HG03159 (cell line): Measurements from ENCODE around the gene FAM174B.

Experiments
- ATAC-seq: cut with Tn5 transposase; IDR thresholded peaks from one replicate; pipeline ENCODE4 v1.9.1; 2021; ENCODE audit warnings: mild to moderate bottlenecking, moderate library complexity; ENCODE audit not compliant: unreplicated experiment

FAM174B gene

GRCh38 chr15:92602267-92602593 lies 53.3 kb downstream of the FAM174B start:
- ATAC-seq, result no peak

DNA sequence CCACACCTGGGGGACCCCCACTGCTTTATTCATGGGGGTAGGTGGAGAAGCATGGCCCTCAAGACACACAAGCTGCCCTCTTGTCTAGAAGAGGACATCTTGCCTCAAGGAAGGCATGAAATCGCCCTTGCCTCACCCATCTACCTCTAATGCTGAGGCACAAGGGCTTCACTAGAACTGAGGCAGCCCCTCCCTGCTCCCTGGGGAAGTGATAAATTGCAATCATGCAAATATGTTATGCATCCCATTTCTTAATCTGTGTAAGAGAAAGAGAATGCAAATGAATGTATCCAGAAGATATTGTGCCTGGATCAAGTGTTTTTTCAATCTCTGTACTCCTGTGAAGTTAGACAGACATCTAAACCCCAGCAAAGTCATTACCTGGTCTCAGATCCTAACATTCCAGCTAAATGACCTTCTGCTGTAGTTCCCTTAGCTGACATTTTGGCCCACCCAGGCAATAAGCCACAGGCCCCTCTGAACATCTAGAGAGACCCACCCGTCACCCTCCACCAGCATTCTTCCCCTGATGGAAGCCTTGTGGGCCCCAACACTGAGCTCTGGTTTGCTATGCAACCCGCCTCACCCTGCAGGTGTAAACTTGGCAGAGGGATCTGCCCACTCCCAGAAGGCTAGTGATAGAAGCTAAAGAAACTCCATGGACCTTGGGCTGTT lies 53.8 kb downstream of the FAM174B start:
- no peak for ATAC-seq

DNA sequence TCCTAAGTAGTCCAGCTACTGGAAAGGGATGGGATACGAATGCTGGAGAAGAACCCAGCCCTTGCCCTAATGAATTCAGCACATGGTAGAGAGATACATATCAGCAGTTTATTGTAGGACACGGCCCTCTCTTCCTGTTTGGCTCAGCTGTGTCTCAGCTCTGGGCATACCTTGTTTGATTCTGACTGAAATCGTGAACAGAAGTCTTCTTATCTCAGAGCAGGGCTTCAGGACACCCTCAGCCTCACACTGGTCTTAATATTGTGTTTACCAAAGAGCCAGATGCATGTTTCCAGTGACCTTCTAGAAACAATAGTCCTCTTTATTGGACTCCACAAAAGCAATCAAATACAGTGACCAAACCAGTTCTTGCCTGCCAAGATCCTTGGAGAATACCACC lies 54.7 kb downstream of the FAM174B start:
- ATAC-seq, result no peak

DNA sequence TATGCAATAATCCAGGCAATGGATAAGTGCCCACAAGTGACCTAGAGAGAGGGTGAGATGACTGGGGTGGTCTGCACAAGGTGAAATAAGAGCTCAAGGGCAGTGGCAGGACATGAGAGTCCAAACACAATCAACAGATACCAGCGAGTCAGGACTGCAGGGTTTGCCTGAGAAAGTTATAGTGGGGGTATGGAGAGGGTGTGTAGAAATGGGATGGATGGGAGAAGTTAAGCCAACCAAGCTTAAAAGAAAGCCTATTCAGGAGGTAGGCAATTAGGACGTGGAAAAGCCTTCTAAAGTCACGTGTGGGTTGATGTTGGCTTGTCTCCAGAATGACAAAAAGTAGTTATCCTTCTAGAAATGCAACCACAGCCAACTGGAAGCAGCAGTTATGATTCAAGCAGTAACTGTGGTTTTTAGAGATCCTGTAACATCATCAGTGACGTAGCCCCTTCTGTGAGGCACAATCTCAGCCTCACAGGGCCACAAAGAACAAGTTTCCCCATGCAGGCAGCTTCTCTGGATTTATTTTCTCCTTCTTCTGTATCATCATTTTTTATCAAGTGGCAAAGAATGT lies 56.1 kb downstream of the FAM174B start:
- no peak for ATAC-seq

DNA sequence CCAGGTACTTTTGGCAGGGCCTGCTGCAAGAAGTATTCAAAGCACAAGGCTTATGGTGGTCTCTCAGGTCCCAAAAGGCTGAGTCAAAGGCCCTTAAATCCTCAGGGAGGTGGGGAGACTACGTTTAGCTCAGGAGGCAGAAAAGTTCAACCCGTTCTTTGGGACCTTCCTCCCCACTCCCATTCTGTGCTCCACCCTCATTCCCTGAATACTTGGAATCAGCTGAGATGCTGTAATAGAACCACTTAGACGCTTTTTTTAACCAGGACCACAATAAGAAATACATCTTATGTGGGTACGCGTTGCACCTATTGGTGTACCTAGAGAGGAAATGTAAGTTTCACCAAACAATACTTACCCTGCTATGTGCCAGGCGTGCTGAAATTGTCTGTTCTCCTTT lies 58.0 kb downstream of the FAM174B start:
- ATAC-seq, result no peak

DNA sequence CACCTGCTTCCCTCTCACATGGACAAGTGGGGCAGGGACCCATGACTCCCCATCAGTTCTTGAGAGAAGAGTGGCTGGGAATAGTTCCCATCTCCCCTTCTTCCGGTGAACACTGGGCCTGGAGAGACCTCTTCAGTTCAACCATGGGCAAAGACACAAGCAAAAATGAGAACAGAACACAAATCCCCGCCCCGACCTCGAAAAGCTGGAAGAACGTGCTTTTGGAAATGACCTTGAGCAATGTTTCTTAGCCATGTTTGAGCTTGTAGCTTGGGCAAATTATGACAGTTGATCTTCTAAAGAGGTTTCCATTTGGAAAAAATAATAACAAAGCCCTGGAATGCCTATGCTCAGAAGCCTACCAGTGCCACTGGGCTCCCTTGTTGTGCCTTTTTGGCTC lies 59.0 kb downstream of the FAM174B start:
- no peak for ATAC-seq

DNA sequence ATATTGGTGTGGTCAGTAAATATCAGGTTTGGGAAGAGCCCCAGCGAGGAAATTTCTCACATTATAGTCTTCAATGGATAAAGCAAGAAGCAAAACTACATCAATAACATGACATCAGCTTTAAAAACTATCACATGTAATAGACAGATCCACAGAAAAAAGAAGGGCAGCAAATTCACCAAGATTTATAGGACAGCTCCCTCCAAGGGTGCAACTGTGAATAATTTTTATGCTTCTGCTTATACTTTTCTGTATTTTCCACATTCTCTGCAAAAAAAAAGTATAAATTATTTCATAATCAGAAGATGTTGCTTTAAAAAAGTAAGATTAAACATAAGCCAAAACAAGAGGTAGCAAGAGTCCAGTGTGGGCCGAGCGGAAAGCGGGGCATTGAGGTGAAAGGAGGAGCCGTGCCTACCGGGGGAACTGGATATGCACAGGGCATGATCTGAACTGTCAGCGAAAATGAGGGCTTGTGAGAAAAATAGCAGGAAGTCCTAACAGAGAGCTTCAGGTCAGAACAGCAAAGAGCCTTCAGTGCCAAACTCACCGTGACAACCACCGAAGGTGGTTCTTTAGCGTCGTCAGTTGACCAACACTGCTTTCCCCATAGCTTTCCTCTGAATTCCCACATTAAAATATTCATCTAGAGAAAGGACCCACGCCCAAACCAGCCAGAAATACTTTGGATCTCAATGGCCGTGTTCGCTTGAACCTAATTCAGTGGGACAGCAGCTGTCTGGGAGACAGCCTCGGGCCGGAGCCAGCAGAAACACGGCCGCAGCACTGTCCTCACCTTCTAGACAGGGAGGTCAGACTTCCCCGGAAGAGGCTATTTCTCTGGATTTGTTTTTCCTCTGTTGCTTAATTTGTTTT lies 59.8 kb downstream of the FAM174B start:
- no peak for ATAC-seq

DNA sequence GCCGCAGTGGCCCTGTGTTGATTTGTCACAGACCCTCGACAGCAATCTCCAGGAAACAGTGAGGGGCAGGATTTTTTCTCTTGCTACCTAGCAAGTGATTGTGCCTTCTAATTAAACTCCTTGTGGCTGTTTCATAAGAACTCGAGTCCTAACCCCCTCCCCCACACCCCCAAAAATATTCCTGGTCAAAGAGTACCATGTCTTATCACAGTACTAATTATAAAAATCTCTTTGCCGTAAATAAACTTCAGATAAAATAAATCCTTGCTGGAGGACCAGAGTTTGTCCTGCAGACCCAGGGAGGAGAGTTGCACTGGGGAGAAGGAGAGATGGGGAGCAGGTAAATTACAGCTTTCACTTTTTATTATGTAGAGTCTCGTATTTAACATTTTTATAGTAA lies 64.3 kb downstream of the FAM174B start:
- no peak for ATAC-seq

DNA sequence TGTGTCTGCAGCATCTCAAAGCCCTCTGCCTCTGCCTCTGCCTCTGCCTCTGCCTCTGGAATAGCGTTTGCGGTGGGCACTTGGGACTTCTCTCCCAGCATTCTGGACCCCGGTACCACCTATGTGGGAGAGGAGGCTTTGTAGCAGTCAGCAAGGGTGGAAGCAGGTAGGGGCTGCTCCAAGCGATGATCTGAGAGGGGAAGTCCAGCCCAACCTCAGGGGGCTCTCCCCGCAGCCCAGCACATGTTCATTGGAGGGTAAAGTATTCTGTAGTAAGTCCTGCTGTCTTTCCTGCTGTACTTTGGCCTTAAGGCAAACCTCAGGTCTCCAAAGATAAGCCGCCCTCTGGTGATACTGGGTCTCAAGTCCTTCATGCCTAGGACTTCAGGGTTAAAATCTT lies 68.6 kb downstream of the FAM174B start:
- no peak for ATAC-seq

GRCh38 chr15:92586383-92586942 lies 69.1 kb downstream of the FAM174B start:
- ATAC-seq, result no peak

GRCh38 chr15:92584105-92584504 lies 71.5 kb downstream of the FAM174B start:
- ATAC-seq, result no peak

GRCh38 chr15:92583096-92584034 lies 72.2 kb downstream of the FAM174B start:
- no peak for ATAC-seq

DNA sequence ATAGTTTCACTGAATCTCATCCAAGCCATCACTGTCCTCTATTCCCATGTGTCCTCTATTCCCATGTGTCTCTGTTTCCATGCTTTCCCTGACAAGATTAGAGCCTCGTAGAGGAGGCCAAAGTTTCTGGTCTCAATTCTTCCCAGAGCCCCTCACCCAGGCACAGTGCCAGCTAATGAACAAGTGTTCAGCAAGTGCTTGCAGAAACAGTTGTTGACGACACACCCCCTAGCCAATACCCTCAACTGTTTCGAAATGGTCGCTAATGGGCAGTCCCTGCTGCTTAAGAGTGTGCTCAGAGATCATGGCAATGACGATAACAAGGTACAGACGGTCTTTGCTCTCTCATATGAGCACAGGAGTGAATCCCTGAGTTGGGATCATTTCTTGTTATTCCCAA lies 73.4 kb downstream of the FAM174B start:
- ATAC-seq, result no peak

DNA sequence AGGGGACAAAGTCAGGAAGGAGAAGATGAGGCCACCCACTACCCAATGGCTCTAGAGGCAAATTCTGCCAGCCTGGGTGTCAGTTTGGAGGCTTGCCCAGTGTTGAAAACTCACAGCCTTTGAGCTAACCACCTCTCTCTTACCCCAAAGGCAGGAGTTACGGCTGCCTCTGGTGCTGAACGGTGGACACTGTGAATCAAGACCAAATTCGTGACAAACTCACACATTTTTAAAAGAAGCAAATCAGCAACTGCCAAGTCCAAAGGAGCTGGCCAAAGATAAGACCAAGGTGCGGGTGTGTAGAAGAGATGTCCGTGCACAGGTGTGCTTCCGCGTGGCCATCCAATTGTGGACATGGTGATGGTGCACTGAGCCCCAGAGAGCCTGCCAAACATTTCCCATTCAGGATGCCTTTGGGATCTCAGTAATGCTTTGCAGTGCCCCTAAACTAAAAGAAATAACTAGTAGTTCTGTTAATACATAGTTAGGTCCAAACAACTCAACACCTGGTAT lies 74.6 kb downstream of the FAM174B start:
- ATAC-seq, result no peak

GRCh38 chr15:92580521-92580920 lies 75.1 kb downstream of the FAM174B start:
- ATAC-seq, result no peak

DNA sequence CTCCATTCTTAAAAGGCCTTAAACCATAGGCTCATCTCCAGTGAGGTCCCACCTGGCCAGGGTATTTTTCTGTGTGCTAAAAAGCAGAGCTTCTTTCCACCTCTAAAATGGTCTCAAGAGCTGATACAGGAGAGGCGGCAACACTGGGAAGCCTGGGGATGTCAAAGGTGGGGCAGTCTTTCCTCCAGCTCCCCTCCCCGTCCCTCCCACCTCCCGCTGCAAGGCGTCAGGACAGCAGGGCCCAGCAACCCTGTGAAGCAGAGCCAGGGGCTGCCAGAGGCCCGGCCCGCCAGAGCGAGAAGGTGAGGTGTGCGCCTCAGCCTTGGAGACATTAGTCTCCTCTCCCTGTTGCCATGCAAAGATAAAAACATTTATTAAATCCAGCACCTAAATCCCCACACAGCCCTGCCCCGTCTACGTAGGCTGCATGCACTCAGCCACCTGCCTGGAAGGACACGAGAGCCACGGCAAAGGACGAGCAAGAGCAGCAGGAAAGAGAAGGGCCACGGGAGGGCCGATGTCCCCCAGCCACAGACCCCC lies 75.6 kb downstream of the FAM174B start:
- no peak for ATAC-seq

DNA sequence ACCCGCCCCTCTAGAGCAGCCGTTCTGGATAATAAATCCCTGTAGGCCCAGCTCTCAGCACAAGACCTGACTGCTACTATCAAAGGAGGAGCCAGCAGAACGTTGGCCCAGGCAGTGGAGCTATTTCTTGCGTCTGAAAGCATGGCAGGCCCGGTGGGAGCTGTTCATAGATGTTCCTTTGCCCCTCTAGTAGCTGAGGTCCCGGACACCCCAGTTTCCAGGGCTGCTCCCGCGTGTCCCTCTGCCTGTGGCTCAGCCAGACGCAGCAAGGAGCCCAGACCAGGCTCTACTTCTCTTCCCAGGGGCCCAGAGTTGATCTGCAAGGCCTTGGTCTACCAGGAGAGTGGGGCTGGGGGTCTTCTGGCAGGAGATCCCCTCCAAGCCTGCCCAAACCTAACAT lies 76.1 kb downstream of the FAM174B start:
- ATAC-seq, result no peak

GRCh38 chr15:92578096-92578835 lies 77.3 kb downstream of the FAM174B start:
- no peak for ATAC-seq

GRCh38 chr15:92576597-92577200 lies 78.9 kb downstream of the FAM174B start:
- no peak for ATAC-seq
